Stimulated activated CD4-positive, alpha-beta T cell treated with anti-CD3 and anti-CD28 coated beads, Interleukin-1b, Interleukin-23, amount 100 ng/mL, for 1 hour (primary cell): ENCODE data around the gene TMEM179.

ENCODE experiments used
- DNase-seq, 2 donors: peaks; one replicate each; pipeline ENCODE4 v3.0.0-alpha.2; 2020; ENCODE audit warnings: low read depth in 2 of 2

TMEM179 gene

GRCh38 chr14:104569435-104569834, 35.1 kb downstream of the TMEM179 start:
- no peak for DNase-seq

DNA sequence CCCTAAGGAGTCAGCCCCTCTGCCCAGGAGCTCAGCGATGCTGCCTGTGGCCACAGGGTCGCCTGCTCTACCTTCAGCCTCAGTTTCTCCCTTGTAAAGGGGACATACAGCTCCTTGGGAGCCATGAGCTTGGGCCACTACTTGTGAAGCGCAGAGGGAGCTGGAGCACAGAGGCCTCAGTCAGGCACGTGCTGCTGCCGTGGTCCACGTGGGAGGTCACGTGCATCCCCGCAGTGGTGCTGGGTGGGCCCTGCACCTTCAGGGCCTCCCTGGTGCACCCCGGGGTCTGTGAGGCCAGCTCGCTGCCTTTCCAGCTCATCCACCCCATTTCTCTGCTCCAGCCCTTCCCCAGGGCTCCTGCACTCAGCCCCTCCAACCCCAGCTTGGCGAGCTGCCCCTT, 36.0 kb downstream of the TMEM179 start:
- no peak for DNase-seq

DNA sequence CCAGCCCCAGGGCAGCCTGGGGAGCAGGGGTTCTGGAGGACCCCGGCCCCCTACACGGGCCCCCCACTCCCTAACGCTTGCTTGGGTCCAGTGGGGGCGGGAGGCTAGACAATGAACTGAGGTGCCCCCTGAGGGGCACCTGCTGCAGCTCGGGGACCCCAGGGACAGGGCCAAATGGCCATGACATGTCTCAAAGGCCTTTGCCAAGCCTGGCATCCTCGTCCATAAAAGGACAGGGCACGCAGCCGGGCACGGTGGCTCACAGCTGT, 36.7 kb downstream of the TMEM179 start:
- DNase-seq: no peak

DNA sequence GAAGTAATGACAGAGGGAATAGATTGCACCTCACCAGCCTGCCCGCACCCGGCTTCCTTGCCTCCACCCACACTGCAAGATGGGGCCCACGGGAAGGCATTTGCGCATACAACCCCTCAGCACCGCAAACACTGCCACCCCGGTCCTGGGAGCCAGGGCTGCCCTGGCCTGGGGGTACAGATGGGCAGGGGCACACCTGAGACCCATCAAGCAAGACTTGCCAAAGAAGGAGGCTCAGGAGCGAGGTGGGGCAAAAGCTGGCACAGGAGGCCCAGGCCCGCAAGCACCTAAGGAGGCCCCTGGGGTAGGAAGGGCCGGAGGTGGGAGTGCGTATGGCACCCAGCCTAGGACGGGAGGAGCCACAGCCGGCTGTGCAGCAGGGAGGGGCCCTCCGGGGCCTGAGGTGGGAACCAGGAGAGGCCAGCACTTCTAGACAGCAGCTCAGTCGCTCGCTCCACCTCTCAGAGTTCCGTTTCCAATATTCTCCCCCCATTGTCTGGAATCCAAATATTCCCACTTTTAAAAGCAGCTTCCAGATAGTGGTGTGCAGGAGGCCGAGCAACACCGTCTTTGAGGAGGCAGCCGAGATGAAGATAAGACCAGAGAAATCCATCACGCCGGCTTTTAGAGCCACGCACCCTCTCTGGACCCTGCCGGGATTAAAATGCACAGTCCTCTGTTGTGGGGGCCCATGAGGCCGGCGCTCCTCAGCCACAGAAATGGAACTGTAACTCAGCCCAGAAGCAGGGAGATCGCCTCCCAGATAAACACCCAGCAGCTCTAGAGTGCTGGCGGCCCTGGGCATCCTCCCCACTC, 37.2 kb downstream of the TMEM179 start:
- no peak for DNase-seq

- DNase-seq: no peak
These were observed 39.6 kb downstream of the TMEM179 start for GRCh38 chr14:104564744-104565679.

DNA sequence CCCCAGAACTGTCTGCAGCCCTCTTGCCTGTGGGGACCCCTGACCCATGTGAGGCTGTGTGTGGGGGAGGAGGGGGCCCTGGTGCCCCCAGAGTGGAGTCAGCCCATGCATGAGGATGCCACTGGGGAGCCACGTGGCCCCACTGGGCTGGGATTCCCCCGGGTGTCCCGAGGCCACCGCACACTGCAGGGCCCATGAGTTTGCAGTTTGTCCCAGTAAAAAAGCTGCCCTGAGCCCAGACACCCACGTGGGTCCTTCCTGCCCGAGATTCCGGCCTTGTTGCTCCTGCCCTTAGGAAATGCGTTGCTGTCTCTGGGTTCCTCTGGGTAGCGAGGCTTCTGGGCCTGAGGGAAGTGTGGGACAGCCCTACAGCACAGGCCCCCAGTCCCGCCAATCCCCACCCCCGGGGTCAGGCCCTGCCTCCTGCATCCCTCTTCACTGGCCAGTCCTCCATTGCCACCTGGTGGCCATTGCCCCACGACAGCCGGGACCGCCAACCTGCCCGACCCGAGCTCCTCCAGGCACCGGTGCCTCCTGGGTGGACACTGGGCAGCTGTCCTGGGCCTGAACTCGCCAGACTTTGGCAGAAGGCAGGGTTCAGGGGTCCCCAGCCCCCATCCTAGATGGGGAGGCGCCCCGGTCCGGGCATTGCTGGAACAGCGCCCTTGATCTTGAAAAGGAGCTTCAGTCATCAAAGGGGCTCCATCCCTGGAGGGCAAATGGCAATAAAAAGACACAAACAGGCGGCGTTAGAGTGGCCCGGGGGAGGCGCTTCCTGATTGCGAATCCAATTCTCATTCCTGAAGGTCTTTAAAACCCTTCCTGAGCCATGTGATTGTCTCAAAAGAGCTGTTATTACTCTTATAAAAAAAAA, 40.6 kb downstream of the TMEM179 start:
- peak; percentile 44 to 51 for DNase-seq

GRCh38 chr14:104563191-104563741, 41.3 kb downstream of the TMEM179 start:
- no peak for DNase-seq

GRCh38 chr14:104562606-104563005, 42.0 kb downstream of the TMEM179 start:
- no peak for DNase-seq

GRCh38 chr14:104561632-104562495, 42.7 kb downstream of the TMEM179 start:
- DNase-seq: no peak

DNA sequence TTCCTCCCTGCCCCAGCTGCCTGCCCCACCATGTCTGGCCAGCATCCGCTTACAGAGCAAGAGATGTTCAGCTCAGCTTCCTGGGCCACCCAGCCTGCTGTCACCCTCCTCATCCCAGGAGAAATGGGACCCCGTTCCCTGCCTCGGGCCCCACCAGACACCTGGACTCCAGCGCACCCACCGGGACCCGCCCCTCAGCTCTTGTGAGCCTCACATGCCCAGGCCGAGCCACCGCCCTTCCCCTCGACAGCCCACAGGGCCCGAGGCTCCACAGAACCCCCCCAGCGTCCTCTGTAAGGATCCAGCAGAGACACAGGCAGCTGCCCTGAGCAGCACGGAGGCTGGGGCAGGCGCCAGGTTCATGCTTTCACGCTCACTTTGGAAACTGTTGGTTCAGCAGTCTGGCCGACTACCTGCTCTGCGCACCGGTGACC, 43.4 kb downstream of the TMEM179 start:
- no peak for DNase-seq

DNA sequence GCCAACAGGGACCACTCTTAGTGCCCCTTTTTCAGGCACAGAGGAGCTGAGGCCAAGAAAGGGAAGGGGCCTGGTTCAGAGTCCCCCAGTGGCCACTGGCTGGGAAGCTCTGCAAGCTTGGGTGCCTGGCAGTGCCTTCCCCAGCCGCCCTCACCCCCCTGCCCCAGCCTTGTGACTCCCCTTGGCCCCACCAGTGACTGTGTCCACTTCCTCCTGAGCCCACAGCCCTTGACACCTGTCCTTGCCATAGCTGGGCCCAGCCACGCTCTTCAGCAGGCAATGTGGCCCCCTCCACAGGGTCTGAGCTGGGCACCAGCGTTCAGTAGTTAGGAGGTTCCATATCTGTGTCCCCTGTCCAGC, 44.0 kb downstream of the TMEM179 start:
- DNase-seq: no peak

- no peak for DNase-seq
These were observed 44.6 kb downstream of the TMEM179 start for GRCh38 chr14:104559804-104560585.

DNA sequence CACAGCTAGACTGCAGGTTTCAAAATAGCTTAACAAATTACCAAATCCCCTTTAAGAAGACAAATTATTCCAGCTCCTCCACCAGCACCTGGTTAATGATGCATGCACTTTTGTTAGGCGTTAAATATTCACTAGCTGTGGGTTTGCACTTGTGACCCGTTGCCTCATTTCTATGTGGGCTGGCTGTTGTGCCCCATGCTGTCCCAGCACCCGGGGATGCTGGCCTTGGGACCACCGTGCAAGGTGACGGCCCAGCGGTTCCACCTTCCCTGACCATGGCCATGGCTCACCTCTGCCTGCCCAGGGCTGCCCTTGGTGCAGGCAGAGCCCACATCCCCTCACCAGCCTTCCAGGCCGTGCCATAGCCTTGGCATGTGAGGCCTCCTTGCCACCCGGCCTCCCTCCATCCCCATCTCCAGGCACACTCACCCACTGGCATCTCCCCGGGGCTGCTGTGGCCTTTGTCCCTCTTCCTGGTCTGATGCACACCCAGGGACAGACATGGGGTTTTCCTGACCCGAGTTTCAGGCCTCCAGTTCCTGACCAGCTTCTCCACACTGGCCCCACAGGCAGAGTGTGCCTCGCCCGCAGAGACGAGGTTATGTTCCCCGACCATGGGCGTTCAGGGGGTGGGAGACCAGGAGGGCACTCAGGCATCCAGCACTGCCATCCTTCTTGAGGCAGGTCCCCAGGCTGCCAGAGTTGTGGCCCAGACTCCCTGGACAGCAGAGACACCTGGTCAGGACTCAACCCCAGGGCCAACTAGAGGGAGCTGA, 45.4 kb downstream of the TMEM179 start:
- DNase-seq: no peak

DNA sequence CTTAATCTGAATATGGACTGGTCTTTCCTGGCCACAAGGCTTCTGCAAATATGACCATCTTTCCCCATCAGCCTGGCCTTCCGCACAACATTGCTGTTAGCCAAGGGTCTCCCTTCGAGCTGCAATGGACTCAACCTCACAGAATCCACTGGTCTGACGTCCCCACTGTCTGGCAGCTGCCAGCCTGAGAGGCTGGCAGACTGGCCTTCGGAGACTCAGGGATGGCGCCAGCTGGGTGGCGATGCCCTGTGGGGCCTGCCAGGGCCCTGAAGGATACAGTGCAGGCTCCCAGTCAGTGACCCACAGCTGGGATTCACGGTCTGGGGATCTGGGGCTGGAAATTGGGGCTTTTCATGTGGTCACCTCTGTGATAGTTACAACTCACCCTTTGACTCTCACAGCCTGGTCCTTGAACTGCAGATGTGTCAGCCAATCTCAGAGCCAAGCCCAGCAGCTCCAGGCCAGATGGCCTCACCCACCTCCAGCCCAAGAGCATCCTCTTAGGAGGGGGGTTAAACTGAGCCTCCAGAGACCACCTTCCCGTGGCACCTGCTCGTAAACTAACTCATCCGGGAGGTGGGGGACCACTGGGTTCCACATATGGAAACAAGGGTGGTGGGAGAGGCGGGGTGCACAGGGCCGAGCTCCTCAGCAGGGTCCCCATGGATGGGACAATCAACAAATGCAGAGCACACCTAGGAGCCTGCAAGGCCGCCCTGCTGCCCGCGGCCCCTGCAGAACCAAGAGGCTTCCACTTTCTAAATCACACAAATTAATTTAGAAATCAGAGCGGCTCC, 46.1 kb downstream of the TMEM179 start:
- DNase-seq: no peak

GRCh38 chr14:104557766-104558165, 46.8 kb downstream of the TMEM179 start:
- no peak for DNase-seq

GRCh38 chr14:104557086-104557485, 47.5 kb downstream of the TMEM179 start:
- no peak for DNase-seq

GRCh38 chr14:104556256-104557021, 48.1 kb downstream of the TMEM179 start:
- no peak for DNase-seq
